Measurements from ENCODE around the gene ZNF195.
"Not testable (repeated sequence)": the region's sequence is repeated elsewhere in the genome, so short reads cannot be mapped to it uniquely, and the experiment has no call there.

The ZNF195 gene

DNA sequence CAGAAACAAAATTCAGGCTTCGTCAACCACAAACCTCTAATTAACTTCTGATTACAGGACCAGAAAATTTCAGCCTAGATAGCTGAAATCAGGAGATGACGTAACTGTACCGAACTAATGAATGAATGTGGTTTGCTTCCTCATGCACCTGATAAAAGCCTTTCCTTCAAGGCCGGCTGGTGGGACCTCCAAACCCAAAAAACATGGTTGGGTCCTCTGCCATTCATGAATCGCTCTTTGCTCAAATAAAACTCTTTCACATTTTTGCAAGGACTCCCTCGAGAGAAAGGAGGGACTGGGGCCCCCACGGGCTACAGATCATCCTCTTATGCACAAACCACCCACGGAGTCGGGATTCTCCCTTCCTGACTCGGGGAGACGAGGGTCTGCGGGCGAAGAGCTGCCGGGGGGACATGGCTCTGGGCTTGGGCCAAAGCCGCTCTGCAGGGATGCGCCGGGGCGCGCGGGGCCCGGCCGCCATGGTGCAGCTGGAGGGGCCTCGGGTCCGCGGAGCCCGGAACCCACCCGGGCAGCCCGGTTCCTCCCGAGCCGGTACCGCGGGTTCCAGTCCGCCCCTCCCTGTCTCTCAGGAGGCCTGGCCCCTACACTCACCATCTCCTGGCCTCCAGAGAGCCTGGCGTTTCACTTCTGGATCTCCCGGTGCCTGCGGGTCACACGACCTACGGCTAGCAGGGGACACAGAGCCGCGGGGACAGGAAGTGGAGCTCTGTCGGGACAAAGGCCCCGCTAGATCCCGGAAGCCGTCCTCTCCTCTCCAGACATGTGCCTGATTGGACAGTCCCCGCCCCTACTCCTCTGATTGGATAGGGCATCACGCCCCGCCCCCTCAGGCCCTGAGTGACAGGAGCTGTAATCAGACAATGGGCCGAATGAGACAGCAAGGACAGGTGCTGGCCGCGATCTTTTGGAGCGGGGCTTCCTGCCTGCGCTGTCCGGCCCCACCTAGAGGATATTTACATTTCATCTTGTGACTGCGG, at the start of gene ZNF195:
ZNF195 (minus strand) TSS at position 721 of the 998 bp plus-strand sequence; CDS start at position 615, 106 bp downstream.
- DNase-seq = peak; percentile 97

DNA sequence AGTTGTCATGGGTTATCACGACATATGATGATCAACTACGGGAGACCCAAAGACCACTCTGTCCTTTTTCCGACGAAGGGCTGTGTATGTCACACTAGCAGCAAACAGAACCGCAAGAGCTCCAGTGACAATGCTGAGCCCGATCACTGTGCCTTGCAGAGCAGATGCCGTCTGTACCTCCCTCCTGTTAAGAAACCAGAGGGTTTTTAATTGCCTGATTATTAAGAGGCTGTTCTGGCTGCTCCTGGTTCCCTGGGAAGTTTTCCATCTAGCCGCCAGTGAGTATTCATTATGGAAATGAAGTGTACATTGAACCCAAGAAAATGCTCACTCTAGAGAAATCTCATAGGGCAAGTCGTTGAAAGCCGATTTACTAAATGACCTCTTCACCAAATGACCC, 49.1 kb upstream of the ZNF195 start:
- DNase-seq = not testable (repeated sequence)

DNA sequence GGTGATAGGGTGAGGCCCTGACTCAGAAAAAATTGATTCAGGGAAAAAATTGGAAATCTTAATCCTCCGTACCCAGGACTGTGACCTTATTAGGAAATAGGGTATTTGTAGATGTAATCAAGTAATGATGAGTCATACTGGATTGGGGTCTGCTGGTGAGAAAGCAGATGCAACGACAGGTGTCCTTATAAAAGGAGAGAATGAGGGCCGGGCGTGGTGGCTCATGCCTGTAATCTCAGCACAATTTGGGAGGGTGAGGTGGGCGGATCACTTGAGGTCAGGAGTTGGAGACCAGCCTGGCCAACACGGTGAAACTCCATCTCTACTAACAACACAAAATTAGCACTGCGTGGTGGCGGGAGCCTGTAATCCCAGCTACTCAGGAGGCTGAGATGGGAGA, 47.6 kb upstream of the ZNF195 start:
- not testable (repeated sequence) for DNase-seq

DNA sequence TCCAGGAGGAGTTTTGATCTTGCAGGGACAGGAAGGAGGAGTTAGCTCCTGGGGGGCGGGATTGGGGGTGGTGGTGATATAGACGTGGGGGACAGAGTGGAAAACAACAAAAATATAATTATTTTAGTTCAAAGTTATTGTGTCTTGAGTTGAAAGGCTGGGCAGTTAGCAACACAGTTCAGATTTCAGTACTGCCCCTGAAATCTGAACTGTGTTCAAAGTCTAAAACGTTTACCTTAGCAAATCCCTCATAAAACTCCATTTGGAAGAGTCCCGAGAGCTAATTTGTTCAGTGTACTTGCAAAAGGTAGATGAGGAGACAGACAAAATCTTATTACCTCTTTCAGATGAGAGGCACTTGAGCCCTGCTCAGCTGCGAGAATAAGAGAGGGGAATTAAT, 45.0 kb upstream of the ZNF195 start:
- DNase-seq = not testable (repeated sequence)

- DNase-seq = not testable (repeated sequence)
Measured at GRCh38 chr11:3423138-3423731, 44.3 kb upstream of the ZNF195 start.

DNA sequence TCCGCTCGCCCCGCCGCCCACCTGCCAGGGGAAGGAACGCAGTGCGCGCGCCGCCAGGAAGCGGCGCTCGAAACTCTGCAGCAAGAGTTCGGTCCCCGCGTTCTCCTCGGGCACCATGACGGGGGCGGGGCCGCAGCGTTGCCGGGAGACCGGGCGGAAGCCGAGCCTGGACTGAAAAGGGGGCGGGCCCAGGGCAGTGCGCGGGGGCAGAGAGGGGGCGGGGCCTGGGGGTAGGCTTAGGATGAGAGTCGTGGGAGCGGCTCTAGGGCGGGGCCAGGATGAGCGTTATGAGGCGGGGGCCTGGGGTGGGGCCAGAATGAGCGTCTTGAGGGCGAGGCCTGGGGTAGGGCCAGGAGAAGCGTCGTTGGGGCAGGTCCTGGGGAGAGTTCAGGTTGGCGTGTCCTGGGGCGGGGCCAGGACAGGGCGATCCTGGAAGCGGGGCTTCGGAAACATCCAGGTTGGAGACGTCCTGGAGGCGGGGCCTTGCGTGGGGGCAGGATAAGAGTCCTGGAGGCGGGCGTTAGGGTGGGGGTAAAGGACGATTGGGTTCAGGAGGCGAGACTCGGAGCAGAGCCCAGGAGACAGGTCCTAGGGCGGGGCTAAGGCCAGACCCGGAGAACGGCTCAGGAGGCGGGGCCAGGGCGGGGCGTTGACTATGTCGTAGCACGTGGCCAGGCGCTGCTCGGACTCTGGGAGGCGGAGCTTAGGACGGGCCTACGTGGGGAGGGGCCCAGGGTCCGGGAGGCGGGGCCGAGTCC, 43.6 kb upstream of the ZNF195 start:
- DNase-seq = peak; percentile 99

DNA sequence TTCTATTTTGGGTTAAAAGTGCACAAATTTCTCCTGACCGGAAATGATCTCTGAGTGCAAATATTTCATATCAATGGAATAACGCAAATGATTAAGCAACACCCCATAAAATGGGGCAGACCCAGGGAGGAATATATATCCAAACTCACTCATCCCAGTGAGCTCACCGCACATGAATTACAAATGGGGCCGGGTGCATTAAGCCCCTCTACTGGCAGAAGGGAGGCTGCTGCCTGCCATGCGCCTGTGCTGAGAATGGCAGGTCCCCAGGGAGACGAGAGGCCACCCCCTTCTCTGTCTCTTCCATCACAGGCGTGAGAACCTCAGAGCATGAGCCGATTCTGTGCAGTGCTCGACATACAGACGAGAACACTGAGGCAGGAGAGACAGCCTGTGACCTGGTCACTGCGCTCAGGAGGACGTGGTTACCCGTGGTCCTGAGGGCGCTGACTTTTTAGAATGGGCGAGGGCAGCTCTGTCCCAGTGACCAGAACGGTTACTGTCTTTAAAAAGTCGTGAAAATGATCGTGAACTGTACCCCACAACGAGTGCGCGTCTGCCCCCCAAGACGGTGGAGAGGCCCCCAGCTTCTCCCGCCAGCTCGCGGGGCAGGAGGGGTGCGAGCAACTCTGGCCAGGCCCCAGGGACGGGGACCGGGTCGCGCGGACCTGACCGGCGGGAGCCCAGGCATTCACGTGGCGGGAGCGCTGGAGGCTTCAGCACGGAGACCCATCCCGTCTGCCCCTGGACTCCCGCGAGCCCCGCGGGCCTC, 42.8 kb upstream of the ZNF195 start:
- peak; percentile 15 for DNase-seq

DNA sequence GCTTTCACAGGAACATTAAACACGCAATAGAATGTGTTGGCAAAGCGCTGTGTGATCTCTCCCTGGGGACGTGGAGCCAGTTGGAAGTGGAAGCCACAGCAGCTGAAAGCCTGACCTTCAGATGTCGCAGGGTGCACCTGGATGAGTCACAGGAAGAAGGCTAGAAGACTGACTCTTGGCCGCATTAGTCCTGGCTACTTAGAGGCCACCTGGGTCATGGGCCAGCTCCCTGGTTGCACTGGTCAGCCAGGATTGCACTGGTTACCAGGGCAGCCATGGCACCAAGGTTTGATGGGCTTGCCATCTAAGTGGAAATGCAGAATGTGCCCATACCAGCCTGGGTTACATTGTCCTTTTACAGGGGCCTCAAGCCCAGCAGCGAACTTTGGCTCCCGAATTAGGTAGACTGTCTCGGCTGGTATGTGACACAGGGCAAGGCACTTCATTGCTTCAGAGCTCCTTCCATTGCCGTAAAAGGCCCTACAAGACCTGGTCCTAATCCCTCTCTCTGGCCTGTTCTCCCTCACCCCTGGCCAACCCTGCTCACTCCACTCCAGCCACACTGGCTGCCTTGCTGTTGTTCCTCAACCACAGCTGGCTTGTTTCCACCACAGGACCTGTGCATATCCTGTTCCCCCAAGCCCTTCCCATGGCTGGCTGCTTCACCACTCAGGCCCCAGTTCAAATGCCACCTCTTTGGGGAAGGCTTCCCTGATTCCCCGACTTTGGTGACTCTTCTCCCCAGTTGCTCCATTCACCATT, 41.5 kb upstream of the ZNF195 start:
- DNase-seq = not testable (repeated sequence)

- not testable (repeated sequence) for DNase-seq
Measured at GRCh38 chr11:3419496-3419895, 40.5 kb upstream of the ZNF195 start.

- peak; percentile 66 for DNase-seq
Measured at GRCh38 chr11:3417047-3417446, 38.1 kb upstream of the ZNF195 start.

DNA sequence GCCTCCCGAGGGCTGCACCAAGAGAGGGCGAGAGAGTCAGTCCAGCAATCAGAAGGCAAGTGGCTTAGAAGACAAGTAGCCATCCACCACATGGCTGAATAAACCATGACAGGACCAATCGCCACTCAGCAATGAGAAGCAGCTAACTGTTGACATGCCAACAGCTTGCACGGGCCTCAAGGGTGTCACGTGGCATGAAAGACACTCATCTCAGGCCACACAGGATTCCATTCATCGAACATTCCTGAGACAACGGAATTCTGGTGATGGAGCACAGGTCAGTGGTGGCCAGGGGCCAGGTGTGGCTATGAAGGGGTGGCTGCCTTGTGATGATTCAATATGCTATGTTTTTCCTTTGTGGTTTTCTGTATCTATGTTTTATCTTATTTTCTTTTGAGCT, 36.4 kb upstream of the ZNF195 start:
- not testable (repeated sequence) for DNase-seq

GRCh38 chr11:3413666-3414065, 34.7 kb upstream of the ZNF195 start:
- DNase-seq = not testable (repeated sequence)

- DNase-seq = no peak
Measured at GRCh38 chr11:3412837-3413236, 33.9 kb upstream of the ZNF195 start.

DNA sequence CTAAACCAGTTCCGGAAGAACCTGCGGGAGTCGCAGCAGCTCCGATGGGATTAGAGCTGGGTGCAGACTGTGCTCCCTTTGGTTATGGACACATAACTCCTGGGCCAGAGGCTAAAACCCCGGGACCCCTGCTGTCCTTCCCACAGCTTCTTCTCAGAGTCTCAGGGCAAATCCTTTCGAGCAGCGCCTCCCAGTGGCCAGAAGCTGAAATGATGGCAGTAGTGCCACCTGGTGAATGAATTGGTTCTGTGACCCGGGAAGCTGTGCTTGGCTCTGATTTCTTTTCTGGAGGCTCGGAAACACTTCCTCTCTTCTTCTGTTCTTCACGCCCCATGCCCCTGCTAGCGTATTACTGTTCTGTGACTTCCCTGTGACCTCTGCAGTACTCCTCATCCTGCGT, 29.8 kb upstream of the ZNF195 start:
- peak; percentile 82 for DNase-seq

- DNase-seq = not testable (repeated sequence)
Measured at GRCh38 chr11:3408058-3408605, 29.2 kb upstream of the ZNF195 start.

DNA sequence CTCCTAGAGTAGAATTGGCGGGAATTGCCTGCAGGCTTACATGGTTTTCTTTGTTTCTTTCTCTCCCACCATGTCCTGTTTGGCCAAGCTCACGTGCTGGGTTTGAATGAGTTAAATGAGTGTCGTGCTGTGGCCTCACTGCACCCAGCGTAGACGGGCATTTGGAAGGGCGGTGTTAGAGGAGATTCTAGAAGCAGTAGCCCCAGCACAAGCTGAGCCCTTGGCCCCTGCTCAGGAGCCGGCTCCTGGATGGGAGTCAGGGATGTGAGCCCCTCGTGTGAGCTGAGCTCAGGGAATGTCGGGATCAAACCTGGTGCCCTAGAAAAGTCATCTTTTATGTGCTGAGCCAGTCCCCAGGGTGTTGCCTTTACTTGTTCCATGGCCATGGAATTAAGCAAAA, 28.0 kb upstream of the ZNF195 start:
- not testable (repeated sequence) for DNase-seq

GRCh38 chr11:3406223-3406875, 27.4 kb upstream of the ZNF195 start:
- DNase-seq = not testable (repeated sequence)

DNA sequence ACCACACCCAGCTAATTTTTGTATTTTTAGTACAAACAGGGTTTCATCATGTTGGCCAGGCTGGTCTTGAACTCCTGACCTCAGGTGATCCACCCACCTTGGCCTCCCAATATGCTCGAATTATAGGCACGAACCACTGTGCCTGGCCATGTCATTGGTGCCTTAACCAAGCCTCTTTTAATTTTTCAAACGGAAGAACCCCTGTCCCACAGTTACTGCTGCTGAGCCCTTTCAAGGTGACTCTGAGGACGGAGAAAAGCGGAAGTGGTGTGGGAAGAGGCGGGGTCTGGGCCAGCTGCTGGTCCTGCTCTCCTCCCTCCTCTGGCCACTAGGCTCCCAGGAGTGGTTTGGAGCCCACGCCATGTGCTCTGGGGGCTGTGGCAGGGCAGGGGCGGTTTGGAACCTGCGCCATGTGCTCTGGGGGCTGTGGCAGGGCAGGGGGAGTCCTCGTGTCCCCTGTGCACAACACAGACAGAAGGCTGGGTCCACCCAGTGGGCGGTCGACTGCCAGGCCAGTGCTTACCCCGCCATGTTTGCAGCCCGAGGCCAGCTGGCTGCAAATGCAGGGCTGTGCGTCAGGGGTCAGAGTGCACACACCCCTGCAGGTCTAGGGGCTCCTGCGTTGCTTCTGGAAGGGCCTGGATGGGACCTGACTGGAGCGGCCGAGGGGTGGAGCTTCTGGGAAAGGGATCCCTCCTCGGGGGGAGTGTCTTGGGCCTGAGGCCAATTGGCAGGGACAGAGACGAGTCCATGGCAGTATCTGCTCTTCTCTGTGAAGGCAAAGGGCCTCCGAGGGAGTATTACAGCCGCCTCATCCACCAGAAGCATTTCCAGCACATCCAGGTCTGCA, 25.4 kb upstream of the ZNF195 start:
- not testable (repeated sequence) for DNase-seq

- DNase-seq = not testable (repeated sequence)
Measured at GRCh38 chr11:3402861-3403250, 23.9 kb upstream of the ZNF195 start.

All from CD4-positive, alpha-beta T cell treated with Interleukin-12 subunit alpha and Interleukin-12 subunit beta, for 1 hour (primary cell).